ENCODE results near the gene CSMD2. TPM values are rescaled to one million over a fixed set of nuclear protein-coding genes. Genes with fewer than 3 reads are reported as not detected.

The CSMD2 gene
- total and polyA plus RNA-seq, 2 of the 4 experiments (the other 2 are of a cell fraction) = under 0.01 to 0.36 TPM

DNA sequence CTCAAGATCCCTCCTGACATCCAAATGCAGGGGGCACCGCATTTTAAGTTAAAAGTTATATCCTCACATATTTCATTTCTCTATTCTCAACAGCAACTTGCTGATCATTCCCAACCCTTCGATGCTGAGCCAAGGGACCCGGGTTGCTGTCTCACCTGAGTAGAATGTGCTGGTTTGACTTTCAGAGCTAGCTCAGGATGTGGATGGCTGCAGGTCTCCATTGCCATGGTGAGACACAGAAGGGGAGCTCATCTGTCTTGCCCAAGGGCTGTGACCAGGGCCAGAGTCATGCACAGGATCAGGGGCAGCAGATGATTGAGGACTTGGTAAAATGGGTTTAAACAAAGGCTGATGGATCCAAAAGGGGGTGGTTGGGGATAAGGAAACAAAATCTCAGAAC lies 189.1 kb downstream of the CSMD2 start:
- Histone ChIP-seq H3K4ac (ENCODE audit: low read depth, low read length) (no peak overlapping the region), H3K9ac (ENCODE audit: low read depth, low read length) (no peak overlapping the region), H3K9me1 (ENCODE audit: insufficient read depth, low read length) (no peaks in the 10 kb centered on the region), H4K8ac (ENCODE audit: low read depth in 2 of 2, low read length in 2 of 2) (no peak overlapping the region), H3K18ac (ENCODE audit: low read depth, low read length) (no peak overlapping the region), H2BK120ac (ENCODE audit: low read depth, low read length) (no peak overlapping the region), H3K23ac (ENCODE audit: low read depth, low read length) (no peak overlapping the region), H2AK9ac (replicated peaks; ENCODE audit: low read depth, low read length, poor library complexity) (no peak overlapping the region), H3K14ac (replicated peaks; ENCODE audit: low read depth, low read length) (no peak overlapping the region), H3K36me3 (ENCODE audit: control insufficient read depth, insufficient read depth, low read length) (no peaks in the 10 kb centered on the region), H2AK5ac (ENCODE audit: low read depth, low read length) (no peak overlapping the region), H3K4me2 (ENCODE audit: low read depth, low read length) (no peak overlapping the region), H2AFZ (replicated peaks; ENCODE audit: low read length, poor library complexity) (no peak overlapping the region), H4K20me1 (ENCODE audit: insufficient read depth, low read length) (no peaks in the 10 kb centered on the region), H3K27me3 (ENCODE audit: control insufficient read depth, insufficient read depth, low read length) (no peaks in the 10 kb centered on the region), H2BK20ac (ENCODE audit: low read depth, low read length) (no peak overlapping the region), H3K27ac (ENCODE audit: insufficient read depth, low read length) (no peak overlapping the region), H3K56ac (ENCODE audit: extremely low read depth, insufficient read depth, low read length) (no peak overlapping the region), H2BK5ac (ENCODE audit: low read depth, low read length, poor library complexity, severe bottlenecking) (no peak overlapping the region), H3K4me1 (ENCODE audit: control insufficient read depth, insufficient read depth, low read length) (no peaks in the 10 kb centered on the region), H3K79me1 (ENCODE audit: low read depth in 1 of 2, low read length in 2 of 2) (no peaks in the 10 kb centered on the region), H4K91ac (ENCODE audit: insufficient read depth, low read depth, low read length) (no peak overlapping the region), H2BK15ac (ENCODE audit: low read depth, low read length) (no peak overlapping the region), H3K4me3 (ENCODE audit: insufficient read depth, low read depth, low read length) (no peak overlapping the region), H3K9me3 (ENCODE audit: control insufficient read depth, insufficient read depth, low read length) (peaks cover 33% of the 10 kb centered on the region), H4K5ac (ENCODE audit: low read depth, low read length) (no peak overlapping the region)
- intact Hi-C loops (cut with micrococcal nuclease) (no loop called here), dilution Hi-C loops (cut with HindIII; ENCODE audit: low sequenced_read_pairs, unreplicated experiment) (no loop called here), in situ Hi-C loops (cut with MboI; ENCODE audit: low sequenced_read_pairs) (no loop called here)
- DNase-seq (no peak), ATAC-seq (ENCODE audit: low read depth) (no peak)
- ChIA-PET POLR2A (ENCODE audit: unreplicated experiment) (no interaction called here), CTCF (no interaction called here)
- TF ChIP-seq MAFK (IDR thresholded peaks at IDR 0.05; ENCODE audit: low read depth, low read length) (no peak), MAZ (IDR thresholded peaks at IDR 0.05; ENCODE audit: borderline replicate concordance, low read depth, low read length) (no peak), BHLHE40 (IDR thresholded peaks at IDR 0.05; ENCODE audit: low read depth, low read length) (no peak)
- TF ChIP-seq, protein P1, sequence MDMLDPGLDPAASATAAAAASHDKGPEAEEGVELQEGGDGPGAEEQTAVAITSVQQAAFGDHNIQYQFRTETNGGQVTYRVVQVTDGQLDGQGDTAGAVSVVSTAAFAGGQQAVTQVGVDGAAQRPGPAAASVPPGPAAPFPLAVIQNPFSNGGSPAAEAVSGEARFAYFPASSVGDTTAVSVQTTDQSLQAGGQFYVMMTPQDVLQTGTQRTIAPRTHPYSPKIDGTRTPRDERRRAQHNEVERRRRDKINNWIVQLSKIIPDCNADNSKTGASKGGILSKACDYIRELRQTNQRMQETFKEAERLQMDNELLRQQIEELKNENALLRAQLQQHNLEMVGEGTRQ (IDR thresholded peaks at IDR 0.05; ENCODE audit: low read depth, low read length) = no peak
- WGBS, 2 experiments (ENCODE audit: extremely low coverage in 2 of 2, insufficient read length in 1 of 2) = no CpG with 5 or more reads among the region's 3 CpGs
- no TSS peak for BruUV-seq (replicated peaks)
